Small intestine (tissue), 16 donors: ENCODE data around the gene PAPPA. TPM values are rescaled to one million over a fixed set of nuclear protein-coding genes. Genes with fewer than 3 reads are reported as not detected.

Experiments used
- DNase-seq, 2 donors: peaks; one replicate each; pipeline versions ENCODE4 v3.0.0 to v3.0.0-alpha.2; 2013
- FAIRE-seq: peaks from 2 replicates; lab custom pipeline; 2012; peaks lifted over from hg19 to GRCh38; lab: Jason Lieb, UNC
- H3K27ac ChIP-seq, 3 donors: one replicate each; pipeline ENCODE4 v1.5.1; 2013; ENCODE audit warnings: low read length in 2 of 3, mild to moderate bottlenecking in 2 of 3, control low read depth in 1 of 3, inconsistent platforms in 1 of 3, low read depth in 1 of 3, moderate library complexity in 1 of 3
- H3K27me3 ChIP-seq, 3 donors: one replicate each; pipeline ENCODE4 v1.6.1; 2013; ENCODE audit warnings: low read length in 3 of 3, inconsistent platforms in 1 of 3; ENCODE audit not compliant: control insufficient read depth in 3 of 3, insufficient read depth in 3 of 3
- H3K36me3 ChIP-seq, 3 donors: one replicate each; pipeline ENCODE4 v1.6.1; 2013; ENCODE audit warnings: low read length in 3 of 3, inconsistent platforms in 1 of 3, low read depth in 1 of 3, mild to moderate bottlenecking in 1 of 3, moderate library complexity in 1 of 3; ENCODE audit not compliant: control insufficient read depth in 3 of 3, insufficient read depth in 2 of 3
- H3K4me1 ChIP-seq, 3 donors: one replicate each; pipeline ENCODE4 v1.6.1; 2013; ENCODE audit warnings: low read length in 2 of 3, inconsistent platforms in 1 of 3, low read depth in 1 of 3, mild to moderate bottlenecking in 1 of 3, moderate library complexity in 1 of 3; ENCODE audit not compliant: control insufficient read depth in 3 of 3, insufficient read depth in 2 of 3
- H3K4me3 ChIP-seq, 3 donors: one replicate each; pipeline ENCODE4 v1.5.1; 2013; ENCODE audit warnings: low read length in 3 of 3, control low read depth in 1 of 3, inconsistent platforms in 1 of 3, low read depth in 1 of 3, mild to moderate bottlenecking in 1 of 3, moderate library complexity in 1 of 3
- H3K9me3 ChIP-seq, 2 donors: one replicate each; pipeline ENCODE4 v1.6.1; 2013; ENCODE audit warnings: low read depth in 1 of 2, low read length in 1 of 2; ENCODE audit not compliant: control insufficient read depth in 2 of 2, insufficient read depth in 1 of 2
- WGBS, 3 donors: extraction: QIAGEN DNeasy Blood & Tissue Kit; methylation state at CpG; one replicate each; pipeline ENCODE4 v1.1.7; 2013; 5-methylcytosine and 5-hydroxymethylcytosine counted together
- long read RNA-seq, 10 donors: transcript quantifications; one replicate each; lab custom pipeline, GENCODE V29; 2026
- polyA plus RNA-seq, 4 donors: library from polyadenylated mRNA; stranded (reverse) in 3 of 4; unstranded in 1 of 4; fragments of 200-250 nt in 3 of 4; fragments of 120-200 nt in 1 of 4; gene quantifications; one replicate each; pipeline versions ENCODE4 v1.2.1 to v1.2.3, GENCODE V29; 2013
- donor health status: healthy with polysubstance abuse.
- donor health status: control.
- donor health status: control.
- donor health status: Bipolar disorder and iron deficiency.
- donor health status: healthy.

Gene PAPPA
- 1 to 10 TPM in 1 of 4 donors, under 1 TPM in 2, not detected in 1; 0.27 to 1.2 (median 0.88) TPM for polyA plus RNA-seq
- long read RNA-seq, donor 1: 0 reads
- long read RNA-seq, donor 2: 0 reads
- long read RNA-seq, donor 3: 0 reads
- long read RNA-seq, donor 4: 0 reads
- long read RNA-seq, donor 5: 0 reads
- long read RNA-seq, donor 6: 0 reads
- long read RNA-seq, donor 7: 0 reads
- long read RNA-seq, donor 8: 0 reads
- long read RNA-seq, donor 9: 0 reads
- long read RNA-seq, donor 10: 0 reads

- no peaks in the 10 kb centered on the region for H3K36me3 ChIP-seq
- peaks cover 0 to 53% (median 10%) of the 10 kb centered on the region in 3 donors for H3K27me3 ChIP-seq
- peak within 1 kb of the TSS in 2 of 3 donors; percentile 28 to 33 for H3K4me3 ChIP-seq
- peak in 1 of 2 donors; percentile 20 for DNase-seq
- 1 to 2% (median 2%) methylated on average over 15 to 41 of the region's 41 CpGs for WGBS, 3 donors
- H3K4me1 ChIP-seq: peaks cover 0 to 13% (median 0%) of the 10 kb centered on the region in 3 donors
- H3K9me3 ChIP-seq: no peaks in the 10 kb centered on the region
- H3K27ac ChIP-seq: peak within 1 kb of the TSS in 1 of 3 donors; percentile 85
- FAIRE-seq: no peak
Observed at GRCh38 chr9:116153765-116154333, at the start of gene PAPPA. Gene PAPPA, plus strand, starts transcription at chr9:116153791. Its CDS starts 382 bp downstream, at chr9:116154173.

GRCh38 chr9:116103976-116104820, 49.4 kb upstream of the PAPPA start:
- DNase-seq: no peak
- 40 to 72% (median 47%) methylated on average over 2 of the region's 2 CpGs for WGBS, 3 donors

GRCh38 chr9:116112236-116112635, 41.4 kb upstream of the PAPPA start:
- WGBS, 3 donors: 86 to 93% (median 91%) methylated on average over 1 of the region's 1 CpG
- H3K27ac ChIP-seq: no peak overlapping the region
- no peaks in the 10 kb centered on the region for H3K36me3 ChIP-seq
- no peak for DNase-seq
- no peaks in the 10 kb centered on the region for H3K4me1 ChIP-seq
- H3K4me3 ChIP-seq: no peak overlapping the region
- no peak for FAIRE-seq
- no peaks in the 10 kb centered on the region for H3K9me3 ChIP-seq
- no peaks in the 10 kb centered on the region for H3K27me3 ChIP-seq

More at GRCh38 chr9:116103976-116104820, 49.4 kb upstream of the PAPPA start:
- no peak overlapping the region for H3K27ac ChIP-seq
- FAIRE-seq: no peak
- no peaks in the 10 kb centered on the region for H3K4me1 ChIP-seq
- no peaks in the 10 kb centered on the region for H3K27me3 ChIP-seq
- H3K4me3 ChIP-seq: no peak overlapping the region
- no peaks in the 10 kb centered on the region for H3K9me3 ChIP-seq
- H3K36me3 ChIP-seq: no peaks in the 10 kb centered on the region

GRCh38 chr9:116115761-116116353, 37.7 kb upstream of the PAPPA start:
- no peaks in the 10 kb centered on the region for H3K27me3 ChIP-seq
- H3K36me3 ChIP-seq: no peaks in the 10 kb centered on the region
- FAIRE-seq (no peak), DNase-seq (no peak)
- WGBS, 3 donors: 43 to 54% (median 51%) methylated on average over 6 of the region's 6 CpGs
- no peaks in the 10 kb centered on the region for H3K4me1 ChIP-seq
- H3K9me3 ChIP-seq: no peaks in the 10 kb centered on the region
- H3K27ac ChIP-seq: no peak overlapping the region
- no peak overlapping the region for H3K4me3 ChIP-seq

- DNase-seq: no peak
- Histone ChIP-seq H3K27me3 (no peaks in the 10 kb centered on the region), H3K9me3 (no peaks in the 10 kb centered on the region), H3K36me3 (no peaks in the 10 kb centered on the region), H3K4me1 (no peaks in the 10 kb centered on the region), H3K4me3 (no peak overlapping the region), H3K27ac (no peak overlapping the region)
- no peak for FAIRE-seq
Observed at GRCh38 chr9:116116393-116116792, 37.2 kb upstream of the PAPPA start.

- DNase-seq: no peak
- no peak overlapping the region for H3K27ac ChIP-seq
- no peaks in the 10 kb centered on the region for H3K27me3 ChIP-seq
- WGBS, 3 donors: 89 to 92% (median 90%) methylated on average over 3 of the region's 3 CpGs
- no peaks in the 10 kb centered on the region for H3K9me3 ChIP-seq
- H3K36me3 ChIP-seq: no peaks in the 10 kb centered on the region
- no peaks in the 10 kb centered on the region for H3K4me1 ChIP-seq
- no peak overlapping the region for H3K4me3 ChIP-seq
- no peak for FAIRE-seq
Observed at GRCh38 chr9:116123171-116123570, 30.4 kb upstream of the PAPPA start.

GRCh38 chr9:116124472-116125040, 29.0 kb upstream of the PAPPA start:
- Histone ChIP-seq H3K27me3 (no peaks in the 10 kb centered on the region), H3K36me3 (no peaks in the 10 kb centered on the region), H3K4me1 (no peaks in the 10 kb centered on the region), H3K9me3 (no peaks in the 10 kb centered on the region), H3K4me3 (no peak overlapping the region), H3K27ac (no peak overlapping the region)
- WGBS, 3 donors: 80 to 84% (median 83%) methylated on average over 4 of the region's 4 CpGs
- DNase-seq (no peak), FAIRE-seq (no peak)

GRCh38 chr9:116133163-116133562, 20.4 kb upstream of the PAPPA start:
- H3K4me1 ChIP-seq: no peaks in the 10 kb centered on the region
- FAIRE-seq: no peak

More at GRCh38 chr9:116133163-116133562, 20.4 kb upstream of the PAPPA start:
- Histone ChIP-seq H3K27ac (no peak overlapping the region), H3K36me3 (no peaks in the 10 kb centered on the region), H3K27me3 (no peaks in the 10 kb centered on the region), H3K9me3 (no peaks in the 10 kb centered on the region), H3K4me3 (no peak overlapping the region)
- 8 to 28% (median 15%) methylated on average over 2 of the region's 2 CpGs for WGBS, 3 donors
- DNase-seq: no peak
